Activated CD4-positive, alpha-beta T cell treated with anti-CD3 and anti-CD28 coated beads, Interleukin-2, amount 10 ng/mL, durations not matched to agents 7 days and 5 days (primary cell): ENCODE measurements around the gene KRTAP5-7. TPM values are rescaled to one million over a fixed set of nuclear protein-coding genes. Genes with fewer than 3 reads are reported as not detected.

Experiments
- CTCF ChIA-PET: fragments of 350-600 bp; sonication (Branson Sonifier 250); formaldehyde crosslinking; loops from one replicate; lab custom pipeline; 2021; ENCODE audit warnings: antibody characterized with exemption; lab: Charles Lee
- POLR2A ChIA-PET: fragments of 350-600 bp; sonication (Branson Sonifier 250); formaldehyde crosslinking; loops from one replicate; lab custom pipeline; 2021; ENCODE audit warnings: antibody characterized with exemption; lab: Charles Lee
- DNase-seq: peaks from one replicate; pipeline ENCODE4 v3.0.0-alpha.2; 2020
- H3K27ac Mint-ChIP-seq: one replicate; pipeline ENCODE4 v1.8.0; 2021; ENCODE audit warnings: mild to moderate bottlenecking, moderate library complexity, mixed read lengths
- H3K27me3 Mint-ChIP-seq: one replicate; pipeline ENCODE4 v1.8.0; 2021; ENCODE audit warnings: mixed read lengths
- H3K36me3 Mint-ChIP-seq: one replicate; pipeline ENCODE4 v1.8.0; 2021; ENCODE audit warnings: low read depth, mixed read lengths
- H3K4me1 Mint-ChIP-seq: one replicate; pipeline ENCODE4 v1.8.0; 2021; ENCODE audit warnings: mixed read lengths
- H3K4me3 Mint-ChIP-seq: one replicate; pipeline ENCODE4 v1.8.0; 2021; ENCODE audit warnings: mild to moderate bottlenecking, moderate library complexity, mixed read lengths
- H3K9me3 Mint-ChIP-seq: one replicate; pipeline ENCODE4 v1.8.0; 2021; ENCODE audit warnings: mixed read lengths
- total RNA-seq, 2 experiments: library from RNA; stranded (reverse); gene quantifications; one replicate each; pipeline ENCODE4 v1.2.3, GENCODE V29; 2021

Gene KRTAP5-7
- total RNA-seq, 2 experiments from 2014 or later = 0.29 TPM; not detected in 1

DNA sequence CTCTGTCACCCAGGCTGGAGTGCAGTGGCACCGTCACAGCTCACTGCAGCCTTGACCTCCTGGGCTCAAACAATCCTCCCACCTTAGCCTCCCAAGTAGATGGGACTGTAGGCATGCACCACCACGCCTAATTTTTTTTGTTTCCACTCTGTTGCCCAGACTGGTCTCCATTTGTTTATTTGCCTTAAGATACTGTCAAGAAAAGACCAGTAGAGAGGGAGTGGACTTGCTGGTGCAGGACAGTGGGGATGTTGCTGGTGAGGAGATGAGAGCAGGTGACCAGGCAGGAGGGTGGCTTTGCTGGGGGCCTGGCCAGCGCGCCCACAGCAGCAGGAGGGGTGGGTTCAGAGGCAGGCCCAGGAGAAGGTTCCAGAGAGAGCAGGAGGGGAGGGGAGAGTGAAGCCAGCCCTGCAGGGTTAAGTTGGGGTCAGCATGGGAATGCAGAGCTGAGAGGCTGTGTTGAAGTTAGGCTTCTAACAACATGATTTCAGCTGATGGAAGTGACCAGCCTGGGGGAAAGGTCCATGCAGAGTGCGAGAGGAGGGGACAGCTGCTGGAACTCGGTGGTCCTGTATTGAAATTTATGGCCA is 38.3 kb upstream of the KRTAP5-7 start:
- H3K4me1 Mint-ChIP-seq = peaks cover 13% of the 10 kb centered on the region
- DNase-seq = no peak
- CTCF ChIA-PET = no interaction called here
- H3K36me3 Mint-ChIP-seq = peaks cover 47% of the 10 kb centered on the region
- POLR2A ChIA-PET = no interaction called here
- H3K9me3 Mint-ChIP-seq = no peaks in the 10 kb centered on the region
- H3K27ac Mint-ChIP-seq = peak overlapping the region; percentile 72
- H3K27me3 Mint-ChIP-seq = no peaks in the 10 kb centered on the region
- no peak overlapping the region for H3K4me3 Mint-ChIP-seq

DNA sequence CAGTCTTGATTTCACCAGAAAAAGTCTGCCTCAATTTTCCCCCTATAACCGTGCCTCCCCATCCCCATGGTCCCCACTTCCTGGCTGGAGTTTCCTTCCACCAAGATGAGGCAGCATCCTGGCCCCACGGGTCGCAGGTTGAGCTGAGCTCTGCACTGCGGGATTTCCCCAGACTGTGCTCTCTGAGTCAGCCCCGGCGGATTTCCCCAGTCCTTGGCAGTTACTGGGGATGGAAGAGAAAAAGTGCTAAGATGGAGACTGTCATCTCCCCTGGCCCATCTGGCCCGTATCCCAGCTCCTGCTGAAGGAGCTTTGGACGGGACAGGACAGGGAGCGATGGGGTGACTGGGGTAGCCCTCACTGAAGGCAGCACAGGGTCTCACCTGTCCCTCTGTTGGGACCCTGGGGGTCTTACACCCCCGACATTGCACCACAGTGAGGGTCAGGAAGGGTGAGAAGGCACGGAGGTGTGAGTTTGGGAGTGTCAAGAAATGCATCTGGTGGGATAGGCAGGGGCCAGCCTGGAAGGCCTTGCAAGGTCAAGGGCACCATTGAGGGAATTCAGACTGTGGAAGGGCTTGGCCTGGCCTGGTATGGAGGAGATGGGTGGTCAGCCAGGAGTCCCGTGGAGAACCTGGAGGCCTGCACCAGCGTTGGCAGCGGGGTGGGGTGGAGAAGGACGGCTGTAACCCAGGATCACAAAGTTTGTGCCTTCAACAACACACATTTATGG is 37.6 kb upstream of the KRTAP5-7 start:
- Mint-ChIP-seq H3K4me3 (no peak overlapping the region), H3K27me3 (no peaks in the 10 kb centered on the region), H3K9me3 (no peaks in the 10 kb centered on the region), H3K36me3 (peaks cover 47% of the 10 kb centered on the region), H3K27ac (peak overlapping the region; percentile 55), H3K4me1 (peaks cover 13% of the 10 kb centered on the region)
- POLR2A ChIA-PET = no interaction called here
- DNase-seq = no peak
- CTCF ChIA-PET = no interaction called here

DNA sequence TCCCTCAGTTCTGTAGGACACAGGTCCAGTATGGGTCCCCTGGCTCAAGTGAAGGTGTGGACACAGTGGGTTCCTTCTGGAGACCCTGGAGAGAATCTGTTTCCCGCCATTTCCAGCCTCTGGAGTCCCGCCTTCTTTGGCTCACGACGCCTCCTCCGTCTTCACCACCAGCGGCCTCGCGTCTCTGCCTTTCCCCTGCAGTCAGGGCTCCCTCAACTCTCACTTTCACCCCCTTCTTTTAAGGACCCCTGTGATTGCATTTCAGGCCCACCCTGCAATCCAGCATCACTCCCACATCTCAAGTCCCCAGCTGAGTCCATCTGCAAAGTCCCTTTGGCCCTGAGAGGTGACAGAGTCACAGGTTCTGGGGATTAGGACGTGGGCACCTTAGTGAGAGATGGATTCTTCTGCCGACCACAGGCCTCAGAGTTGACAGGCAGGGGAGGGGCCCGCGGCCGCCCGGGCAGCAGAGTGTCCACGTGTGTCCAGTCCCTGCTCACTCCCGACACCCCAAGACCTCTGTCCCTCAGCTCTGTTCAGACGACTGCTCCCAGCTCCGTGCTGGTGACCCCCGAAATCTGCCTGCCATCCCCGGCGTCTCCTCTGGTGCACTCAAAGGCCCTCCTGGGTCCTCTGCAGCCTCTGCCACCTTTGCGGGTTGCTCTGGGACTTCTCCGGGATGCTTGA is 36.9 kb upstream of the KRTAP5-7 start:
- Mint-ChIP-seq H3K4me1 (peaks cover 13% of the 10 kb centered on the region), H3K36me3 (peaks cover 51% of the 10 kb centered on the region), H3K27ac (no peak overlapping the region), H3K9me3 (no peaks in the 10 kb centered on the region), H3K4me3 (no peak overlapping the region), H3K27me3 (no peaks in the 10 kb centered on the region)
- ChIA-PET CTCF (no interaction called here), POLR2A (no interaction called here)
- DNase-seq = no peak

DNA sequence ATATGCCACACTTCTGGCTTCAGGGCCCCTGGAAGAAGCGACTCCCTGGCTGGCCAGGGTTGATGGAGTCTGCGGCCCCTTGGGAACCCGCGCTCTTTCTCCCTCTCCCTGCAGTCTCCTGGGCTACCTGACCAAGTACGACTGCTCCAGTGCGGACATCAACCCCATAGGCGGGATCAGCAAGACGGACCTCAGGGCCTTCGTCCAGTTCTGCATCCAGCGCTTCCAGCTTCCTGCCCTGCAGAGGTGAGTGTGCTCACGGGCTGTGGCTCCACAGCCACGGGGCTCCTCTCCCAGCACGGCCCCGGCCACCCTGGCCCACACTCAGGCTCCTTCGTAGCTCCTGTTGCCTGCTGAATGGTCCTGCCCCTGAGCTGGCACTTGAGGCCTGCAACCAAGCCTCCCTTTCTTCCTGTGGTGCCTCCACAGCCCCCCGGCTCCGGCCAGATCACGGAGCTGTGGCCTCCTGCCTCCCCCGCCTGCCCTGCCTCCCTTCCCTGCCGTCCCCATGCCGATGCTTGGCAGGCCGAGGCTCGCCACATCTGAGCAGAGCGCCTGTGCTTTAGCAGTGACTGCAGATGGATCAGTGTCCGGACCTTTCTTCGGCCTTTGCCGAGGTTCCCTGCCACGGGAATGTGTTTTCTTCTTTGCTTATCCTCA is 36.2 kb upstream of the KRTAP5-7 start:
- CTCF ChIA-PET = no interaction called here

DNA sequence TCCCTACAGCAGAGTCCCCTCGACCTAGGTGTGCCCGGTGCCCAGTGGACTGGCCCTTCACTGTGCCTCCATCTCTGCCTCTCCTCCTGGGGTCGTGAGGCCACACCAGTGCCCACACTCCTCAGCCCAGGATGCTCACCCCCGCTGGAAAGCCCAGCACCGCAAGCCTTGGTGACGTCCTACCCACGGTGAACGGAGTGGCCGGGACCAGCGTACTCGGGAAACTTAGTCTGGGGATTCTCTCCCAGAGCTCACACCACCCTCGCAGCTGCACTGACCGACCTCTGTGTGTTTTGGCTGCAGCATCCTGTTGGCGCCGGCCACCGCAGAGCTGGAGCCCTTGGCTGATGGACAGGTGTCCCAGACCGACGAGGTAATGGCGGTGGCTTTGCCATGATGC is 35.5 kb upstream of the KRTAP5-7 start:
- H3K27ac Mint-ChIP-seq = no peak overlapping the region
- POLR2A ChIA-PET = no interaction called here

More for the DNA sequence above, 36.2 kb upstream of the KRTAP5-7 start:
- no peaks in the 10 kb centered on the region for H3K27me3 Mint-ChIP-seq
- POLR2A ChIA-PET = no interaction called here
- H3K36me3 Mint-ChIP-seq = peaks cover 52% of the 10 kb centered on the region
- H3K9me3 Mint-ChIP-seq = no peaks in the 10 kb centered on the region
- no peak overlapping the region for H3K4me3 Mint-ChIP-seq
- DNase-seq = no peak
- peaks cover 13% of the 10 kb centered on the region for H3K4me1 Mint-ChIP-seq
- H3K27ac Mint-ChIP-seq = no peak overlapping the region

DNA sequence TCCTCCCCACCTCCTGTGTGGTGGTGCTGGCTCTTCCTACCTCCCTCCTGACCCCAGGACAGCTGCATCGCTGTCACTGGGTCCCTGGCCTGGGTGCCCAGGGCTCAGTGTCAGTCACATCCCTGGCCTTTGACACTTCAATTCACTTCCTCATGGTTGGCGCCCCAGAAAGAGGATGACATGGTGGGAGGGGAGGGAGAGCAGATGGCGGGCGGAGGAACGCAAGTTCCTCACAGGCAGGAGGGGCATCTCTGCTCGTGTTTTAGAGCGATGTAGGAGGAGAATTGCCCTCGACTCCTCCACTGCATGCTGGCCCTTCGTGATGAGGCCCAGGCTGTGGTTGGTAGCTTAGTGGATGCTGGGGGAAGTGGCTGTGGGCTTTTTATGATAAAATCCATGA is 35.1 kb upstream of the KRTAP5-7 start:
- Mint-ChIP-seq H3K9me3 (no peaks in the 10 kb centered on the region), H3K36me3 (peaks cover 52% of the 10 kb centered on the region), H3K4me1 (peaks cover 13% of the 10 kb centered on the region), H3K27me3 (no peaks in the 10 kb centered on the region), H3K27ac (no peak overlapping the region), H3K4me3 (no peak overlapping the region)
- ChIA-PET CTCF (interaction anchor here (2.0 kb wide), 1 partner anchor 15 kb away, joined by 5 read pairs; no protein-coding TSS in a partner anchor), POLR2A (no interaction called here)
- no peak for DNase-seq

More for the DNA sequence above, 35.5 kb upstream of the KRTAP5-7 start:
- H3K9me3 Mint-ChIP-seq = no peaks in the 10 kb centered on the region
- CTCF ChIA-PET = interaction anchor here (2.0 kb wide), 1 partner anchor 15 kb away, joined by 5 read pairs; no protein-coding TSS in a partner anchor
- no peak for DNase-seq
- peaks cover 13% of the 10 kb centered on the region for H3K4me1 Mint-ChIP-seq
- peaks cover 50% of the 10 kb centered on the region for H3K36me3 Mint-ChIP-seq
- H3K4me3 Mint-ChIP-seq = no peak overlapping the region
- no peaks in the 10 kb centered on the region for H3K27me3 Mint-ChIP-seq

DNA sequence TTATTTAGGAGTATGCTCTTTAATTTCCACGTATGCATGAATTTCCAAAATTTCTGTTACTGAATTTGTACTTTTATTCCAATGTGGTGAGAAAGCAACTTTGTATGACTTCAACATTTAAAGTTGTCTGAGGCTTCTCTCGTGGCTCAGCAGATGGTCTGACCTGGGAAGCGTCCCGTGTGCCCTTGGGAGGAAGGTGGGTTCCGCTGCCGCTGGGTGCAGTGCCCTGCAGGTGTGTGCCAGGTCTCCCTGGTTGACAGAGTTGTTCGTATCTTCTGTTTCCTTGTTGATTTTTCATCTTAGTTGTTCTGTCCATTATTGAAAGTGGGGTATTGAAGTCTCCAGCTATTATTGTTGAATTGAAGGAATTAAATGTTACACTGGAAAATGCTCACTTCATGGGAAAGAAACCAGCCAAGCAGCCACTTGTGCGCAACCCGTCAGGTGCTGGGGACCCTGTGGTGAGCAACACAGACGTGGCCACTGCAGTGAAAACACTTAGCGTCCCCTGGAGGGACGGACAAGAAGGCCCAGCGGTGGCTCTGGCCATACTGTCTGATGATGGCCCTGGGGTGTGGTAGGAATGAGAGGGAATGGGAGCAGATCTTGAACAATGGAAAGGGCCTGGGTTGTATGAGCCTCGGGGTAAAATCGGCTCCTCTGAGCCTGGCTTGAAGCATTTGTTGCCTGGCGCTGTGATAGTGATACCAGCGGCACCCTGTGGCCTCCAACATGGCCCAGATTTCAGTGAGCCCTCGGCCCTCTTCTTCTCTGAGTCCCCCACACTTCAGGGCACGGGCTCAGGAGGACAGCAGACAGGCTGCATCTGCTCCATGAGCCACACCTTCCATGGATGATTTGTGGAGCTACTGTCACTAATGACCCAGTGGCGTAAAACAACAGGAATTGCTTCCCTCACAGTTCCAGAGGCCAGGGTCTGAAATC is 31.5 kb upstream of the KRTAP5-7 start:
- no peak for DNase-seq
- H3K27me3 Mint-ChIP-seq = no peaks in the 10 kb centered on the region
- H3K4me3 Mint-ChIP-seq = no peak overlapping the region
- CTCF ChIA-PET = no interaction called here
- peaks cover 73% of the 10 kb centered on the region for H3K36me3 Mint-ChIP-seq
- no peaks in the 10 kb centered on the region for H3K9me3 Mint-ChIP-seq
- POLR2A ChIA-PET = no interaction called here
- H3K27ac Mint-ChIP-seq = no peak overlapping the region
- peaks cover 7% of the 10 kb centered on the region for H3K4me1 Mint-ChIP-seq

DNA sequence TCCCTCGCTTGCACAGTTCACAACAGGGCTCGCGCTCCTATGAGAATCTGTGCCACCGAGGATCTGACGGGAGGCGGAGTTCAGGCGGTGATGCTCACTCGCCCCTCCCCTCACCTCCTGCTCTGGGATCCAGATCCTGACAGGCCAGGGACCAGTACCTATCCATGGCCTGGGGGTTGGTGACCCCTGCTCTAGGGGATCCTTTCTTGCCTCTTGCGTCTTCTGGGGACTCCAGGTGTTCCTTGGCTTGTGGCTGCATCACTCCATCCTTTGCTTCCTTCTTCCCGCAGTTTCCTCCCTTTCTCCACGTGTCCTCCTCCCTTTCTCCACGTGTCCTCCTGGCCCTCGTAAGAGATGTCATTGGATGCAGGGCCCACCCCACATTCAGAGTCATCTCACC is 30.6 kb upstream of the KRTAP5-7 start:
- CTCF ChIA-PET = no interaction called here
- Mint-ChIP-seq H3K27ac (no peak overlapping the region), H3K36me3 (peaks cover 78% of the 10 kb centered on the region), H3K4me1 (peaks cover 7% of the 10 kb centered on the region), H3K4me3 (no peak overlapping the region), H3K9me3 (no peaks in the 10 kb centered on the region), H3K27me3 (no peaks in the 10 kb centered on the region)
- DNase-seq = no peak
- POLR2A ChIA-PET = no interaction called here

DNA sequence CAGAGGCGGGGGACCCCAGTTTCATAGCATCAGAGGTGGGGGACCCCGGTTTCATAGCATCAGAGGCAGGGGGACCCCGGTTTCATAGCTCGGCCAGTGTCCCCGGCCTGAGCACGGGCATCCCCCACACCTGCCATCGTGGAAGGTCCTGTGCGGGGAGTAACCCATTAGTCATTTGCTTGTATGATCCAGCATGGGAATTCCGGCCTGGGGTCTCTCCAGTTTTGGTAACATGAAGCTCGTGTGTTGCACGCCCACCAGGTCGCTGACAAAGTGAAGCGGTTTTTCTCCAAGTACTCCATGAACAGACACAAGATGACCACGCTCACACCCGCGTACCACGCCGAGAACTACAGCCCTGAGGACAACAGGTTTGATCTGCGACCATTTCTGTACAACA is 29.0 kb upstream of the KRTAP5-7 start:
- peaks cover 63% of the 10 kb centered on the region for H3K36me3 Mint-ChIP-seq
- no peaks in the 10 kb centered on the region for H3K27me3 Mint-ChIP-seq
- H3K4me1 Mint-ChIP-seq = peaks cover 7% of the 10 kb centered on the region
- no peak overlapping the region for H3K27ac Mint-ChIP-seq
- no peaks in the 10 kb centered on the region for H3K9me3 Mint-ChIP-seq
- ChIA-PET CTCF (interaction anchor here (0.8 kb wide), 1 partner anchor 11 kb away, joined by 3 read pairs; no protein-coding TSS in a partner anchor), POLR2A (no interaction called here)
- no peak overlapping the region for H3K4me3 Mint-ChIP-seq
- DNase-seq = no peak

DNA sequence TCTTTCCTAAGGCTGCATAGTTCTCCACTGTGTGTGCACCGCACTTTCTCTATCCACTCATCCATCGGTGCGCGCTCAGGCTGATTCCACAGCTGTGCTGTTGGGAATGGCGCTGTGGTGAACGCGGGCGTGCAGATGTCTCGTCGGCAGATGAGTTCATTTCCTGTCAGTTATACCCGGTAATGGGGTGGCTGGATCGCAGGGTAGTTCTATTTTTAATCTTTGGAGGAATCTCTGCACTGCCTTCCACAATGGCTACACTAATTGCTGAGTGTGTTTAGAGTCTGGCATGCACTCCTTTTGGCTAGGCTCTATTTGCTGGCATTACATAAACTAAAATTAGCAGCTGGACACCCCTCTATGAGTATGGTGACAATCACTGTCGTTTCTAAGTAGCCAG is 27.9 kb upstream of the KRTAP5-7 start:
- no peak for DNase-seq
- H3K4me3 Mint-ChIP-seq = no peak overlapping the region
- H3K27me3 Mint-ChIP-seq = no peaks in the 10 kb centered on the region
- CTCF ChIA-PET = no interaction called here
- H3K36me3 Mint-ChIP-seq = peaks cover 59% of the 10 kb centered on the region
- H3K9me3 Mint-ChIP-seq = no peaks in the 10 kb centered on the region
- peaks cover 7% of the 10 kb centered on the region for H3K4me1 Mint-ChIP-seq
- no peak overlapping the region for H3K27ac Mint-ChIP-seq
- POLR2A ChIA-PET = no interaction called here

DNA sequence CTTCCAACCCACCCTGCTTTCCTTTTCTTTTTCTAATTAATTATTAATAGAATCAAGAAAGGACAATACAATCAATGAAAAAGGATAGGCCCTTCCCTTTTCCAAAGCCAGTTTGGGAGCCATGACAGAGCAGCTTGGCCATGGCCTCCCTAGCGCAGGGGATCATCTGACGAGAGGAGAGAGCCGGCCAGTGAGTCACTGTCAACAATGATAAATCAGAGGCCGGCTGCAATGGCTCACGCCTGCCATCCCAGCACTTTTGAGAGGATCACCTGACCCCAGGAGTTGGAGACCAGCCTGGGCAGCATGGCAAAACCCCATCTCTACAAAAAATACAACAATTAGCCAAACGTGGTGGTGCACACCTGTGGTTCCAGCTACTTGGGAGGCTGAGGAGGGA is 27.5 kb upstream of the KRTAP5-7 start:
- peaks cover 57% of the 10 kb centered on the region for H3K36me3 Mint-ChIP-seq
- DNase-seq = no peak
- ChIA-PET CTCF (no interaction called here), POLR2A (no interaction called here)
- H3K4me3 Mint-ChIP-seq = no peak overlapping the region
- no peaks in the 10 kb centered on the region for H3K9me3 Mint-ChIP-seq
- H3K27ac Mint-ChIP-seq = no peak overlapping the region
- H3K4me1 Mint-ChIP-seq = peaks cover 7% of the 10 kb centered on the region
- no peaks in the 10 kb centered on the region for H3K27me3 Mint-ChIP-seq

DNA sequence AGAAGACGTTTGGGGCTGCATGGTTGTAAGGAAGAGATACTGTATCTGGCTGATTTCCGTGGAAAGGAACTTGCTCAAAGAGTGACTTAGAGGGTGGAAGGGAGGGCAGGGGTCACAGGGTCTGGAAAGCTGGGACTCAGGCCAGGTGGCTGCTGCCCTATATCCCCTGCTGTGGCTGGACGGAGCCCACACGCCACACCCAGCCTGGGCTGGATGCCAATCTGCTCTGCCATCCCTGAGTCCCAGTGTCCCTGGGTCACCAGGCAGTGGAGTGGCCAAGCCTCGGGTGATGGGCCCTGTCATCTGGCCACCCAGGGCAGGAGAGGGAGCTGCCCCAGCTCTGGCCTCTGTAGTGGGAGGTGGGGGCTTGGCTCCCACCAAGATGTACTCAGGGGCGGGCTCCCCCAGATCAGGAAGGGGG is 26.5 kb upstream of the KRTAP5-7 start:
- Mint-ChIP-seq H3K27ac (no peak overlapping the region), H3K36me3 (peaks cover 55% of the 10 kb centered on the region), H3K4me1 (peaks cover 7% of the 10 kb centered on the region), H3K9me3 (no peaks in the 10 kb centered on the region), H3K27me3 (no peaks in the 10 kb centered on the region), H3K4me3 (no peak overlapping the region)
- ChIA-PET POLR2A (no interaction called here), CTCF (interaction anchor here (0.8 kb wide), 1 partner anchor 15 kb away, joined by 3 read pairs; no protein-coding TSS in a partner anchor)
- no peak for DNase-seq
